ENCODE results near the gene BOLA2B.
"Not testable (repeated sequence)": the region's sequence is repeated elsewhere in the genome, so short reads cannot be mapped to it uniquely, and the experiment has no call there.

- TF ChIP-seq CTCF (conservative IDR thresholded peaks at IDR 0.05; ENCODE audit: low read depth in 2 of 2); EZH2 (IDR thresholded peaks at IDR 0.05; ENCODE audit: low read depth, unreplicated experiment): not testable (repeated sequence)
Observed at GRCh38 chr16:30176876-30177275, 16.6 kb downstream of the BOLA2B start.

All from GM23338 (cell line).